ENCODE results near the gene STK39.
"Not testable (repeated sequence)": the region's sequence is repeated elsewhere in the genome, so short reads cannot be mapped to it uniquely, and the experiment has no call there.

The STK39 gene

DNA sequence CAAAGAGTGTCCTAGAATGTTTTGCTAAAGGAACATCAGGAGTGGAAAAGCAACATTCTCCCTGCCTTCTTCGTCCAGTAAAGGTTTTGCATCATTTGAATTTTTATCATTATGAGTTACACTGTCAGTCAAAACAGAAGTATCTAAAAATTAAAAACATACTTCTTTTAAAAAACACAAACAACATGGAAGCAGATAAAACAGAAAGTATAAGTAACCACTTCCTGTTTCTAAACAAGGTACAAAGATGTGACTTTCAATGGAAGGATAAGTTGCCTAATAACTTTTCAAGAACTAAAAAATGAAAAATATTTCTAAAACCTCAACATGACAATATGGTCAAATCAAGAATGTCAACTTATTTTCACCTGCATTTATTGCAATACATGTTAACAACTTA is 158.2 kb downstream of the STK39 start:
- TF ChIP-seq ZFX (IDR thresholded peaks at IDR 0.05) (no peak), CTCF (conservative IDR thresholded peaks at IDR 0.05) (no peak)

DNA sequence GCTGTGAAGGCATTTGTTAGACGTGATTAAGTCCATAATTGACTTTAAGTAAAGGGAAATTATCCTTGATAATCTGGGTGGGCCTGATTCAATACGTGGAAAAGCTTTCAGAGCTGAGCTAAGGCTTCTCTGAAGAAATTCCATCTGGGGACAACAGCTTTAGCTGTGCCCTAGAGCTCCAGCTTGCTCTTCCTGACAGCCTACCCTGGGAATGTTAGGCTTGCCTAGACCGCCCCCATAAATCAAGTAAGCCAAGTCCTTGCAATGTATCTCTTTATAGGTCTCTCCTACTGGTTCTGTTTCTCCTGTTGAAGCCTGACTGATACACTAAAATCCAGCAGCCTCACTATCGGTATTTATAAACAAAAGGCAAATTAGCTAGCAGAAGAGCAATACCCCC is 160.0 kb downstream of the STK39 start:
- H3K27ac ChIP-seq = peak overlapping the region; percentile 87; the same call in 1 of the 2 replicates
- no peak for TF ChIP-seq ZFX (IDR thresholded peaks at IDR 0.05)
- TF ChIP-seq CTCF (conservative IDR thresholded peaks at IDR 0.05) = no peak

More for the DNA sequence above, 158.2 kb downstream of the STK39 start:
- H3K27ac ChIP-seq = 0 out of 2 replicates have a peak overlapping the region, but pooled peaks have one; percentile 33

DNA sequence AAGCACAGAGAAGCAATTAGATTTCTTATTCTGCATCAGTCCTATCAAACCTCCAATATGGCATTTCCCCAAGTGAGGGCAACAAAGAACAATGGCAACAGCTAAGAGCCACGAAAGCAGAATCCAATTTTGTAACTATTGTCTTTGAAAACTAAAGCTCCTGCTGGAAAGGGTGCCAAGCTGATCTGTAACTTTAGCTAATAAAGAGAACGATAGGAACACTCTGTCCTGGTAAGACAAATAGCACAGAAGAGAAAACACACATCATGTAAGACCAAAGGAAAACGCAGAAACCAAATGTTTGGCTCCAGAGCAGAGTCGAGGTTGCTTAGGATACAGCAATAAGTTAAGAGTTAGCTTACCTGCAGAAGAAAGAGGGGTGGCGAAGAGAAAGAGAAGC is 160.5 kb downstream of the STK39 start:
- no peak for TF ChIP-seq CTCF (conservative IDR thresholded peaks at IDR 0.05)
- peak overlapping the region; percentile 87; the same call in 1 of the 2 replicates for H3K27ac ChIP-seq

GRCh38 chr2:168085801-168086361 is 161.5 kb downstream of the STK39 start:
- peak overlapping the region; percentile 77 for H3K27ac ChIP-seq
- no peak for TF ChIP-seq ZFX (IDR thresholded peaks at IDR 0.05)
- TF ChIP-seq CTCF (conservative IDR thresholded peaks at IDR 0.05) = no peak

DNA sequence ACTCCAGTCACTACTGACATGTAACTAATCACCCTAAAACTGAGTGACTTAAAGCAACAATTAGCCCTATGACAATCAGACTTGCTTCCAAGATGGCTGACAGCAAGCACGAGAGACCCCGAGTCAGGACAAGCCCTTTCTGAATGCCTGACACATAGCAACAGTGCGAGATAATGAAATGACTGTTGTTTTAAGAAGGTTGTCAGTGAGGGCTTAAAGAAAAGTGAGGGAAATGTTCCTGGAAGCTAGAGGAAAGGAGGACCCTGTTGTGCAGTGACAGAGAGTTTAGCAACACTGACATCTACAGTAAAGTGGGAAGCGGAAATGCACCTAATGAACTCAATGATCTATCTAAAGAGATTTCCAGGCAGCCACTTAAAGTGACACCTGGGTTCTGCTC is 163.1 kb downstream of the STK39 start:
- peak overlapping the region; percentile 77; the same call in 1 of the 2 replicates for H3K27ac ChIP-seq
- TF ChIP-seq CTCF (conservative IDR thresholded peaks at IDR 0.05) = no peak
- TF ChIP-seq ZFX (IDR thresholded peaks at IDR 0.05) = no peak

DNA sequence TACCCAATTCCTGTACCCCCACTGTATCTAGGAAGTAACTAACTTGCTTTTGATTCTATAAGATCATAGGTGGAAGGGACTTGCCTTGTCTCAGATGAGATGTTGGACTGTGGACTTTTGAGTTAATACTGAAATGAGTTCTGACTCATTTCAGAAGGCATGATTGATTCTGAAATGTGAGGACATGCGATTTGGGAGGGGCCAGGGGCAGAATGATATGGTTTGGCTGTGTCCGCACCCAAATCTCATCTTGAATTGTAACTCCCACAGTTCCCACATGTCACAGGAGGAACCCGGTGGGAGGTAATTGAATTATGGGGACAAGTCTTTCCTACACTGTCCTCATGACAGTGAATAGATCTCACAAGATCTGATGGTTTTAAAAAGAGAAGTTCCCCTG is 165.9 kb downstream of the STK39 start:
- H3K27ac ChIP-seq = not testable (repeated sequence)

GRCh38 chr2:168079236-168079635 is 168.2 kb downstream of the STK39 start:
- H3K27ac ChIP-seq = no peak overlapping the region
- TF ChIP-seq ZFX (IDR thresholded peaks at IDR 0.05) (no peak), CTCF (conservative IDR thresholded peaks at IDR 0.05) (no peak)

GRCh38 chr2:168076731-168077130 is 170.7 kb downstream of the STK39 start:
- no peak for TF ChIP-seq ZFX (IDR thresholded peaks at IDR 0.05)
- no peak for TF ChIP-seq CTCF (conservative IDR thresholded peaks at IDR 0.05)
- H3K27ac ChIP-seq = no peak overlapping the region

All from C4-2B (cell line).